MCF 10A (cell line): ENCODE data around the gene CAMK1. TPM values are rescaled to one million over a fixed set of nuclear protein-coding genes. Genes with fewer than 3 reads are reported as not detected.
"Not testable (repeated sequence)": the region's sequence is repeated elsewhere in the genome, so short reads cannot be mapped to it uniquely, and the experiment has no call there.

Experiments used
- BruUV-seq: library from RNA; stranded (reverse); fragments of 400-500 nt; replicated peaks from 2 replicates; lab custom pipeline; 2021; lab: Mats Ljungman, UMichigan
- CTCF ChIA-PET: fragments of 300-600 bp; sonication (Branson Sonifier 250); formaldehyde crosslinking; extraction: SDS; loops from one replicate; lab custom pipeline; 2021; ENCODE audit warnings: antibody characterized with exemption, inconsistent platforms; lab: Yijun Ruan, JAX
- POLR2A ChIA-PET: fragments of 300-600, 350-650 bp; sonication (Branson Sonifier 250); formaldehyde crosslinking; extraction: SDS; loops from one replicate; lab custom pipeline; 2020; ENCODE audit warnings: antibody characterized with exemption, inconsistent platforms; lab: Yijun Ruan, JAX
- DNase-seq: peaks from one replicate; pipeline ENCODE4 v3.0.0-alpha.2; 2018; ENCODE audit not compliant: unreplicated experiment
- H3K27ac Mint-ChIP-seq: one replicate; pipeline ENCODE4 v1.8.0; 2022; ENCODE audit warnings: mild to moderate bottlenecking, low read depth, mixed read lengths; ENCODE audit not compliant: unreplicated experiment
- H3K27me3 Mint-ChIP-seq: one replicate; pipeline ENCODE4 v1.8.0; 2022; ENCODE audit warnings: mixed read lengths; ENCODE audit not compliant: insufficient read depth, unreplicated experiment
- H3K36me3 Mint-ChIP-seq: one replicate; pipeline ENCODE4 v1.8.0; 2022; ENCODE audit warnings: mild to moderate bottlenecking, moderate library complexity, mixed read lengths; ENCODE audit not compliant: insufficient read depth, unreplicated experiment
- H3K4me1 Mint-ChIP-seq: one replicate; pipeline ENCODE4 v1.8.0; 2022; ENCODE audit warnings: mixed read lengths; ENCODE audit not compliant: insufficient read depth, unreplicated experiment
- H3K4me3 Mint-ChIP-seq: one replicate; pipeline ENCODE4 v1.8.0; 2022; ENCODE audit warnings: mild to moderate bottlenecking, moderate library complexity, mixed read lengths; ENCODE audit not compliant: unreplicated experiment
- H3K9me3 Mint-ChIP-seq: one replicate; pipeline ENCODE4 v1.8.0; 2022; ENCODE audit warnings: mixed read lengths; ENCODE audit not compliant: unreplicated experiment
- CTCF ChIP-seq: fragments of 200-600 bp; IDR thresholded peaks from one replicate; pipeline ENCODE4 v1.8.0; 2022; ENCODE audit warnings: antibody characterized with exemption, mild to moderate bottlenecking; ENCODE audit not compliant: unreplicated experiment
- intact Hi-C: fragments of 100-400 bp; cut with micrococcal nuclease; formaldehyde crosslinking; loops from 2 replicates; pipeline ENCODE4 v1.14.1; 2022
- total RNA-seq: library from RNA; stranded (reverse); gene quantifications from 2 replicates; pipeline ENCODE4 v1.2.3, GENCODE V29; 2022

The CAMK1 gene
- total RNA-seq, 1 experiment from 2014 or later = 8.3 TPM

DNA sequence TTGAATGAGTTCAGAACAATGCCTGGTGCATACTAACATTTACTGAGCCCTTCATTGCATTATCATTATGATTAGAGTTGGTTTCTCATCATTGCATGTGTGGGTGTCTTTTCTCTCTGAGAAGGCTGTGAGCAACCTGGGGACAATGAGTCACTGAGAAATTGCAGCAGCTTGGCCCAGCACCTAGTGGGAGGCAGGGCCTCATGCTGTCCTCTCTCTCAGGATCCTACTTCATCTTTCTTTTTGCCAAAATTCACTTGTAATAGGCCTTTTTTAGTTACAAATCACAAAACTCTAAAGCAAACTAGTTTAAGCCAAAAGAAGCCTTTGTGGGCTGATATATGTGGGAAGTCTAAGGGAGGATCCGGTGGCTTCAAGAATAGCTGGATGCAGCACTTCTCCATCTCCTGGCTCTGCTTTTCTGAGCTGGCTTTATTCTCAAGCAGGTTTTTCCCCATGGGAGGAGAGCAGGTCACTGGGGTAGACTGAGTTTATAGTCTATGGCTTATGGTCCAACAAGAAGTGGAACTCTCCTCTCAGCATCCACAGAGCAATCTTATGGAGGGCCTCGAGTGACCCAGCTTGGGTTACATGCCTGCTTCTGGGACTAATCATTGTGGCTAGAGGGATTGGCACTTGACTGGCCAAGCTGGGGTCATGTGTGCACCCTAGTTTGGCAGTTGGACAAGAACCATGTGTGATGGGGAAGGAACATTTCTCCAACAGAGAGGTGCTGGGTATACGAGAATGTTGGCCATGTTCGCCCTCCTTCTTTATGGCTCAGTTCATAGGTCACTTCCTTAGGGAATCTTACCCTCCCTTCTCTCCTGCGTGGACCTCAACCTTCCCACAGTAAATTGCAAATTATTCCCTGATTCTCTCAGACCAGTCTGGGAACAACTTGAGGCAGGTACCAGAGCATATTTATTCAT, 8.7 kb upstream of the CAMK1 start:
- no peak for TF ChIP-seq CTCF
- peaks cover 11% of the 10 kb centered on the region for H3K36me3 Mint-ChIP-seq
- H3K4me3 Mint-ChIP-seq = no peak overlapping the region
- intact Hi-C loops = no loop called here
- ChIA-PET CTCF (no interaction called here), POLR2A (interaction anchor here (0.6 to 2.5 kb wide), 4 partner anchors 15 to 50 kb away, joined by 3 to 8 read pairs (median 4); partner anchors contain the start of genes ARPC4, OGG1 and TADA3)
- no peaks in the 10 kb centered on the region for H3K27me3 Mint-ChIP-seq
- no peaks in the 10 kb centered on the region for H3K9me3 Mint-ChIP-seq
- peaks cover 16% of the 10 kb centered on the region for H3K4me1 Mint-ChIP-seq
- DNase-seq = peak; percentile 61
- no peak overlapping the region for H3K27ac Mint-ChIP-seq
- TSS peak; percentile 67 for BruUV-seq

DNA sequence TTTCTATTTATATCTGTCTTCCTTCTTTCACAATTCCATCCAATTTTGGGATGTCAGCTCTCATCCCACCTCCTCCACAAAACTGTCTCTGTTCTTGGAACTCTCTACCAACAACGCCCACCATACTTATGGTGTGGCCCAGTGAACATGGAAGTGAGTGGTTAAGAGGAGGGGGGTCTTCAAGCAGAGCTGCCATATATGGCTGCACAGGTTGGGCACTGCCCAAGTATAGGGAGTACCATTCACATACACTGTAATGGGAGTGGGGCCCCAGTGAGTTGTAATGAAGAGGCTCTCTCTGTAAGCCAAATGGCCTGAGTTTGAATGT, 7.9 kb upstream of the CAMK1 start:
- BruUV-seq = no TSS peak
- Mint-ChIP-seq H3K27me3 (no peaks in the 10 kb centered on the region), H3K4me3 (no peak overlapping the region), H3K36me3 (peaks cover 6% of the 10 kb centered on the region), H3K9me3 (no peaks in the 10 kb centered on the region), H3K27ac (no peak overlapping the region), H3K4me1 (peaks cover 16% of the 10 kb centered on the region)
- ChIA-PET CTCF (no interaction called here), POLR2A (interaction anchor here (0.7 to 2.5 kb wide), 3 partner anchors 15 to 28 kb away, joined by 3 to 8 read pairs (median 6); partner anchors contain the start of genes ARPC4, OGG1 and TADA3)
- no peak for TF ChIP-seq CTCF
- intact Hi-C loops = no loop called here
- DNase-seq = no peak

DNA sequence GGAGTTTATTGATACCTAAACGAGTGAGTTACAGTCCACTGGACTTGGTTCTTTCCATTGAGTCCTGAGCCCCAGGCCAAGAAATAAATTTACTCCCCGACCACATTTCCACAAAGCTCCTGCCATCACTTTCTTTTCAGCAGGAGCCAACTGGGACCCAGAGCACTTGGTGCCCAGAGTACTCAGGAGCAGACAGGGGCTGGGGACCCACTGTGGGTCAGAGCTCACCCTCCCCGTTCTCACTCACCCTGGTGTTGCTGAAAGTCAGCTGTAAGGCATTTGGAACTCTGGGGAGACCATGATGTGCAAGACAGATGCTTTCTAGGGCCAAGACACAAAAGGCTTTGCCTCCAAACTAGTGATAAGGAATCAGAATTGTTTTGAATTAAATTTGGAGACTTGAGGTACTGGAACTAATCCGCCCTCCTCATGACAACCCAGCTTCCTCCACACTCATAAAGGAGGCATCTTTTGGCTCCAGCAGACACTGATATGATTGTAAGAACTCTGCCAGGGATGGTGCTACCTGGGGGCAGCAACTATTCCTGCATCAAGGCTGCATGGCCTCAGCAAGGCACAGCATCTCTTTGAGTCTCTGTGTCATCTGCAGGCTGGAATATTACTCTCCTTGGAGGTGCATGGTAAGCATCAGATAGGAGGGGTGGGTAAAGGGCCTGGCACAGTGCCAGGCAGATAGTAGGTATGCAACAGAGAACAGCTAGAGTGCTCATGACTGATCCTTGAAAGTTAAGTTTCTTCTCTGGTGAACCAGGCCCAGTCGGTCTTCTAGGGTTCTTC, 7.3 kb upstream of the CAMK1 start:
- ChIA-PET POLR2A (interaction anchor here (2.0 to 2.5 kb wide), 2 partner anchors 16 to 27 kb away, joined by 6 to 8 read pairs; partner anchors contain the start of genes ARPC4, OGG1 and TADA3), CTCF (interaction anchor here (0.8 kb wide), 1 partner anchor 61 kb away, joined by 3 read pairs; no protein-coding TSS in a partner anchor)
- TF ChIP-seq CTCF = no peak
- no peak for DNase-seq
- no peak overlapping the region for H3K4me3 Mint-ChIP-seq
- no TSS peak for BruUV-seq
- intact Hi-C loops = no loop called here
- H3K9me3 Mint-ChIP-seq = no peaks in the 10 kb centered on the region
- H3K27me3 Mint-ChIP-seq = no peaks in the 10 kb centered on the region
- no peak overlapping the region for H3K27ac Mint-ChIP-seq
- H3K4me1 Mint-ChIP-seq = peaks cover 16% of the 10 kb centered on the region
- peaks cover 2% of the 10 kb centered on the region for H3K36me3 Mint-ChIP-seq

DNA sequence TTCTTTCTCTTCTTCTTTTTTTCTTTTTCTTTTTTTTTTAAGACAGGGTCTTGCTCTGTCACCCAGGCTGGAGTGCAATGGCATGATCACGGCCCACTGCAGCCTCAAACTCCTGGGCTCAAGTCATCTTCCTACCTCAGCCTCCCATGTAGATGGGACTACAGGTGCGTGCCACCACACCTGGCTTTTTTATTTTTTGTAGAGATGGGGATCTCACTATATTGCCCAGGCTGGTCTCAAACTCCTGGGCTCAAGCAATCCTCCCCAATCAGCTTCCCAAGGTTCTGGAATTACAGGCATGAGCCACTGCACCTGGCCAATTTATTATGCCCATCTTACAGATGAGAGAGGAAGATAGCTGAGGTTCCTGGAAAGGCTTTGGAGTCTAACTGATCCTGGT, 1.3 kb upstream of the CAMK1 start:
- DNase-seq, intact Hi-C loops, H3K4me1 Mint-ChIP-seq, H3K27me3 Mint-ChIP-seq, BruUV-seq, H3K36me3 Mint-ChIP-seq, H3K9me3 Mint-ChIP-seq: not testable (repeated sequence)
- CTCF ChIA-PET = interaction anchor here (0.8 to 1.7 kb wide), 2 partner anchors 8 to 161 kb away, joined by 3 to 4 read pairs; no protein-coding TSS in a partner anchor
- peak overlapping the region; percentile 31 for H3K27ac Mint-ChIP-seq
- POLR2A ChIA-PET = interaction anchor here (0.6 to 1.3 kb wide), 3 partner anchors 11 to 94 kb away, joined by 3 to 5 read pairs (median 3); partner anchors contain the start of gene BRPF1
- peak overlapping the region; percentile 59 for H3K4me3 Mint-ChIP-seq
